GM19397 (cell line): ENCODE results near the gene DNAAF6.
"Not testable (repeated sequence)": the region's sequence is repeated elsewhere in the genome, so short reads cannot be mapped to it uniquely, and the experiment has no call there.

Experiments
- ATAC-seq: cut with Tn5 transposase; IDR thresholded peaks from one replicate; pipeline ENCODE4 v1.9.1; 2021; ENCODE audit warnings: mild to moderate bottlenecking, moderate library complexity; ENCODE audit not compliant: unreplicated experiment

The DNAAF6 gene

GRCh38 chrX:107205770-107206696 lies at the start of gene DNAAF6, which contains the start of gene NUP62CL:
TSS of gene DNAAF6 (plus strand) at chrX:107206611. CDS start at chrX:107212876, 6,265 bp downstream.
TSS of gene NUP62CL (minus strand) at chrX:107206433. CDS start at chrX:107175146, 31,287 bp downstream.
- ATAC-seq: peak; percentile 92

DNA sequence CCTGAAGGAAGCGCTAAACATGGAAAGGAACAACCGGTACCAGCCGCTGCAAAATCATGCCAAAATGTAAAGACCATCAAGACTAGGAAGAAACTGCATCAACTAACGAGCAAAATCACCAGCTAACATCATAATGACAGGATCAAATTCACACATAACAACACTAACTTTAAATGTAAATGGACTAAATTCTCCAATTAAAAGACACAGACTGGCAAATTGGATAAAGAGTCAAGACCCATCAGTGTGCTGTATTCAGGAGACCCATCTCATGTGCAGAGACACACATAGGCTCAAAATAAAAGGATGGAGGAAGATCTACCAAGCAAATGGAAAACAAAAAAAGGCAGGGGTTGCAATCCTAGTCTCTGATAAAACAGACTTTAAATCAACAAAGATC lies 48.8 kb upstream of the DNAAF6 start:
- ATAC-seq: not testable (repeated sequence)

DNA sequence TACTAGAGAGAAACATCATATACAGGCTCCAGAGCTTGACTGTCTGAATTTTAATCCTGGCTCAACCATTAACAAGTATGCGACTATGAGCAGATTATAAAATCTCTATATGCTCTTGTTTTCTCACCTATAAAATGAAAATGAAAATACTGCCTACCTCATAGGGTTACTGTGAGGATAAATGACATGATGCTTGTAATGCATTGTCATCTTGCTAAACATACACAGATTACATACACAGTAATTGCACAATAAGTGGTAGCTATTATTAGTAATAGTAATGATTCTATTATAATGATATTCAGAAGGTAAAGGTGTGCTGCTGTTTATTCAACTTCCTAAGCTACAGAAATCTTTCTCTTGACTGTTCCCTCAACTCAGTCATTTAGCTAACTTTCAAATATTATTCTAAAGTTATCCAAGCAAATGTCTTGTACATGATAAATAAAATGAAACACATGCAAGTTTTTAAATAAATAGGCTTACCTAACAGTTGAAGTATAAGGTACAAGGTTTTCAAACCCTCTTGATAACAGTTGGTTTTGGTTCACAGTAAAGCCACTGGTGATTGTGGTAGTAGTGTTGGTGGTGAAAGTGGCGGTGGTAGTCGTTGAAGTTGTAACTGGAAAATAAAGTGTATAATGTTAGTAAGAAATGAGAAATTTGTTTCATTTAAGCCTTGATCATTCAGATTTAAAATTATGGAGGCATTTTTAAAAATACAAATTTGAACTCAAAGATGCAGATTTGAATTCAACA lies 39.1 kb upstream of the DNAAF6 start:
- no peak for ATAC-seq

- ATAC-seq: no peak
Measured at GRCh38 chrX:107168257-107168656, 38.2 kb upstream of the DNAAF6 start.

- no peak for ATAC-seq
Measured at GRCh38 chrX:107168712-107169111, 37.7 kb upstream of the DNAAF6 start.

GRCh38 chrX:107171369-107172102 lies 34.9 kb upstream of the DNAAF6 start:
- no peak for ATAC-seq

DNA sequence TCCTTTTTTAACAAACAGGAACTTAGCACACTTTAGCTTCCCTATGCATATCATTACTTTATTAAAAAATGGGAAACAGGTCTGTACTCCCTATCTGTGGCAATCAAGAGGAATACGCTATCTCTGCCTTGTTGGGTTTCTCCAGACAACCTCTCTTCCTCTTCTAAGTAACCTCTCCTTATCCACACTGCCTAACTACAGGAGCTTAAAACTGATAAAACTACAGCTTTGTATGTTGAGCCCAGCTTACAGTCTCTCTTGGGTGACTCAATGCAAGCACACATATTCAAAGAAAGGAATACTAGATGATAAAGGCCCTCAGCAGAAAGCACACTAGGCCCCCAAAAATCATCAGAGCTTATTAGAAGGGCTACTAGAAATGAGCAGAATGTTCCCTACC lies 9.1 kb upstream of the DNAAF6 start:
- ATAC-seq: no peak

DNA sequence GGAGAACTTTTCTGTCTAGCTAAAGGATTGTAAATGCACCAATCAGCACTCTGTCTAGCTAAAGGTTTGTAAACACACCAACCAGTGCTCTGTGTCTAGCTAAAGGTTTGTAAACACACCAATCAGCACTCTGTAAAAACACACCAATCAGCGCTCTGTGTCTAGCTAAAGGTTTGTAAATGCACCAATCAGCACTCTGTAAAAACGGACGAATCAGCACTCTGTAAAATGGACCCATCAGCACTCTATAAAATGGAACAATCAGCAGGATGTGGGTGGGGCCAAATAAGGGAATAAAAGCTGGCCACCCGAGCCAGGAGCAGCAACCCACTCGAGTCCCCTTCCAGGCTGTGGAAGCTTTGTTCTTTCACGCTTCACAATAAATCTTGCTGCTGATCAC lies 8.3 kb upstream of the DNAAF6 start:
- not testable (repeated sequence) for ATAC-seq

- no peak for ATAC-seq
Measured at GRCh38 chrX:107199491-107199890, 6.9 kb upstream of the DNAAF6 start.

GRCh38 chrX:107204068-107204605 lies 2.3 kb upstream of the DNAAF6 start:
- no peak for ATAC-seq

- no peak for ATAC-seq
Measured at GRCh38 chrX:107206697-107207065, 270 bp downstream of the DNAAF6 start.

- ATAC-seq: no peak
Measured at GRCh38 chrX:107207089-107207488, 678 bp downstream of the DNAAF6 start.

DNA sequence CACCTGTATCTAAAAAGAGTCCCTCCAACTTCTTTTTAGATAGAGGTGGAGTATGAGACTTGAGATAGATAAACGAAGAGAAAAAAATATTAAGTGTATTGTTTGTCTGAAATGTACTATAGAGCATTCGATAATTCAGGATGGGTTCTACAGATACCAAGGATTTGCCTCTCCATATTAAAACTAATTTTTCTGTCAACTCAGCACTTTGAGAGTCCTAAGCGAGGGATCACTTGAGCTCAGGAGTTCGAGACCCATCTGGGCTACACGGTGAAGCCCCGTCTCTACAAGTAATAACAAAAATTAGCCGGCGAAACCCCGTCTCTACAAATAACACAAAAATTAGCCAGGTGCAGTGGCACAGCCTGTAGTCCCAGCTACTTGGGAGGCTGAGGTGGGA lies 1.5 kb downstream of the DNAAF6 start:
- no peak for ATAC-seq

DNA sequence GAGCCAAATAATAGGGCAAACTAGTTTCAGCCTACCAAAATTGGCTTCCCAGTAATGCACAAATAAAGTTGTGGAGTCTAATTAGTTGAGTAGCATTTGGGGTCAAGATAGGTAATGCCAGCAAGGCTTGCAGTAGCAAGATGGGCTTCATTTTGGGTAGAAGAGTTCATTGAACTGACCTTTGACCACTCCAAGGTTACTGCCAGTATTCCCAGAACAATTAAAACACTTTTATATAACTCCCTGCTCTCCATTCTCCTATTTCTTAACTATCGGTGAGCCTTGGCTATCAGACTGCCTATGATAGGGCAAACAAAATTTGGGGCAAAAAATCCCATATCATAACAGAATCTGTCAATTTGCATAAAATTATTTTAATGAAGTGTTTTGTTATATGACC lies 7.1 kb downstream of the DNAAF6 start:
- no peak for ATAC-seq

- ATAC-seq: no peak
Measured at GRCh38 chrX:107226757-107227156, 20.3 kb downstream of the DNAAF6 start.

GRCh38 chrX:107227780-107228485 lies 21.5 kb downstream of the DNAAF6 start:
- no peak for ATAC-seq

DNA sequence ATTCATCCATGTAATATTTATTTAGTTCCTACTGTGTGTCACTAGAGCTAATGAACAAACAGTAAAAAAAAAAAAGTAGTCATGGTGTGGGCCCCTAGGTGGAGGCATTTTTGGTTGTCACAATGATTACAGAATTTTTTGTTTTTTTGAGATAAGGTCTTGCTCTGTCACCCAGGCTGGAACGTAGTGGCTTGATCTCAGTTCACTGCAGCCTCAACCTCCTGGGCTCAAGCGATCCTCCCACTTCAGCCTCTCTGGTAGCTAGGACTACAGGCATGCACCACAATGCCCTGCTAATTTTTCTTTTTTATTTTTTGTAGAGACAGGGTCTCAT lies 22.0 kb downstream of the DNAAF6 start:
- ATAC-seq: no peak

DNA sequence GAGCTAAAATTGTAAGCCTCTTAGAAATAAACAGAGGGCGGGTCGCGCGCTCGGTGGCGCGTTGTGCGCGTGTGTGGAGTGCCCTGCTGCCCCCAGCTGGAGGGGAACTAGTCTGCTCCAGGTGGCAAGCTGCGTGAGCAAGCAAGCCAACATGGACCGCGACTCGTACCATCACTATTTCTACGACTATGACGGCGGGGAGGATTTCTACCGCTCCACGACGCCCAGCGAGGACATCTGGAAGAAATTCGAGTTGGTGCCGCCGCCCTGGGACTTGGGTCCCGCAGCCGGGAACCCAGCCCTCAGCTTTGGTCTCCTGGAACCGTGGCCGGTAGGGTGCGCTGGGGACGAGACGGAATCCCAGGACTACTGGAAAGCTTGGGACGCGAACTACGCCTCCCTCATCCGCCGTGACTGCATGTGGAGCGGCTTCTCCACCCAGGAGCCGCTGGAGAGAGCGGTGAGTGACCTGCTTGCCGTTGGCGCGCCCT lies 66.1 kb downstream of the DNAAF6 start:
- ATAC-seq: no peak

- no peak for ATAC-seq
Measured at GRCh38 chrX:107273795-107274194, 67.4 kb downstream of the DNAAF6 start.

GRCh38 chrX:107288676-107289075 lies 82.3 kb downstream of the DNAAF6 start:
- no peak for ATAC-seq
